ENCODE measurements around the gene GRM7. TPM values are rescaled to one million over a fixed set of nuclear protein-coding genes. Genes with fewer than 3 reads are reported as not detected.

The GRM7 gene
- total RNA-seq, 4 donors from 2014 or later: not detected

DNA sequence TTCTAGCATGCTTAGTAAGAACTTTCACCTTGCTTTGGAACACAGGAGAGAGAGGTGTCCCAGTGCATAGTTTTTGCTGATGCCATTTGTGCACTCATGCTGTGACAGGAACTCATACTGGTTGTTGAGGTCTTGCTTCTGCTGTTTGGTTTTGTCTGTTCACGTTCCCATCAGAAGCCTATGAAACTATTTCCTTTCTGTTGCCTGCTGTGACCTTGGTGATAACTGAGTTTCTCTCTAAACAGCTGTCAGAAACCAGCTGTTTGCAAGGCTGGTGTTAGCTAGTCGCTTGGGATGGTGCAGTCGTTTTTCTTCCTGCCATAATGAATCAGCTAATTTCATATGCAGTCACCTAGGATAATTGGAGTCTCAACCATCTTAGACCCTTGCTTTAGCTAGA is 724.1 kb downstream of the GRM7 start:
- DNase-seq (no peak), ATAC-seq (no peak)
- Histone ChIP-seq H3K36me3 (no peaks in the 10 kb centered on the region), H3K4me3 (no peak overlapping the region), H3K9me3 (no peaks in the 10 kb centered on the region), H3K4me1 (no peaks in the 10 kb centered on the region), H3K27me3 (no peaks in the 10 kb centered on the region), H3K27ac (no peak overlapping the region)
- in situ Hi-C loops (cut with MboI; ENCODE audit: low sequenced_read_pairs in 4 of 4): no loop called here
- intact Hi-C loops (cut with DNase I; ENCODE audit: low total_unique reads): no loop called here
- TF ChIP-seq, protein P1, sequence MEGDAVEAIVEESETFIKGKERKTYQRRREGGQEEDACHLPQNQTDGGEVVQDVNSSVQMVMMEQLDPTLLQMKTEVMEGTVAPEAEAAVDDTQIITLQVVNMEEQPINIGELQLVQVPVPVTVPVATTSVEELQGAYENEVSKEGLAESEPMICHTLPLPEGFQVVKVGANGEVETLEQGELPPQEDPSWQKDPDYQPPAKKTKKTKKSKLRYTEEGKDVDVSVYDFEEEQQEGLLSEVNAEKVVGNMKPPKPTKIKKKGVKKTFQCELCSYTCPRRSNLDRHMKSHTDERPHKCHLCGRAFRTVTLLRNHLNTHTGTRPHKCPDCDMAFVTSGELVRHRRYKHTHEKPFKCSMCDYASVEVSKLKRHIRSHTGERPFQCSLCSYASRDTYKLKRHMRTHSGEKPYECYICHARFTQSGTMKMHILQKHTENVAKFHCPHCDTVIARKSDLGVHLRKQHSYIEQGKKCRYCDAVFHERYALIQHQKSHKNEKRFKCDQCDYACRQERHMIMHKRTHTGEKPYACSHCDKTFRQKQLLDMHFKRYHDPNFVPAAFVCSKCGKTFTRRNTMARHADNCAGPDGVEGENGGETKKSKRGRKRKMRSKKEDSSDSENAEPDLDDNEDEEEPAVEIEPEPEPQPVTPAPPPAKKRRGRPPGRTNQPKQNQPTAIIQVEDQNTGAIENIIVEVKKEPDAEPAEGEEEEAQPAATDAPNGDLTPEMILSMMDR (IDR thresholded peaks at IDR 0.05 in 4 of 5, conservative IDR thresholded peaks at IDR 0.05 in 1 of 5): no peak
- no peak for TF ChIP-seq POLR2A (IDR thresholded peaks at IDR 0.05)

DNA sequence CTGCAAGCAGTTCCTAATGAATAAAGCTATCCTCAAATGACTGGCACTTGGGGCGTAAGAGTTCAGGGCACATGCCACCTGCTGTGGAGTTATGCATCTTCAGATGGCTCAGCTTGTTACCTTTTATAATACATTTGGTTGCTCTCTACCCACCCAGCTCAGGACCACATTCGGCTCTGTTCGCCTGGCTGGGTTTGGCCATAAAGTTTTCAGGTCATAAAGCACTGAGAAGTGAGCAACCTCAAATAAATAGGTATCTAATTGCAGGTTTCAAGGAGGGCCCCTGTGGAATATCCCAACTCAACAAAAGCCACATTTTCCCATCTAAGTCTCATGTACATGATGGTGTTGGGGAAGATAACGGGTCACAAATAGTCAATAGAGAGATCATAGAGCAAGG is 727.3 kb downstream of the GRM7 start:
- Histone ChIP-seq H3K9me3 (no peaks in the 10 kb centered on the region), H3K4me1 (no peaks in the 10 kb centered on the region), H3K27me3 (no peaks in the 10 kb centered on the region), H3K27ac (no peak overlapping the region), H3K36me3 (no peaks in the 10 kb centered on the region), H3K4me3 (no peak overlapping the region)
- ATAC-seq: no peak
- intact Hi-C loops (cut with DNase I; ENCODE audit: low total_unique reads): no loop called here
- DNase-seq: no peak
- in situ Hi-C loops (cut with MboI; ENCODE audit: low sequenced_read_pairs in 4 of 4): no loop called here
- TF ChIP-seq POLR2A (IDR thresholded peaks at IDR 0.05): no peak
- TF ChIP-seq, protein P1 (IDR thresholded peaks at IDR 0.05 in 4 of 5, conservative IDR thresholded peaks at IDR 0.05 in 1 of 5): no peak

DNA sequence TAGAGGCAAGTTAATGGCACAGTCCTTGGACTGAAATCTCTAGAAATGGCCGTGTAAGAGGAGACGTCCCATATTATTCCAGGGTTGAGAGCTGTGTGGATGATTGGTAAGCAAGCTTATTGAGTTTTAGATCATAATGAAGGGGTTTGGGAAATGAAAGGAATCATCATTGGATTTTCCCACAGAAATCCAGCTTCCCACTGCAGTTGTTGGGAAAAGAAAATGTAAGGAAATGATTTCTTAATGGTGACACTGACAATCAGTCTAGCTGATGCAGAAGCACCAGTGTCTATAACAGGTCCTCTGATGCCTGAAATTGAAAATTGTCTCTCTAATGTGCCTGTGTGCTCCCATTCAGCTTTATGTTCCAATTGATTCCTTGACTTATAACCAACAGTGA is 728.6 kb downstream of the GRM7 start:
- no peak for TF ChIP-seq POLR2A (IDR thresholded peaks at IDR 0.05)
- TF ChIP-seq, protein P1 (IDR thresholded peaks at IDR 0.05 in 4 of 5, conservative IDR thresholded peaks at IDR 0.05 in 1 of 5): no peak
- Histone ChIP-seq H3K4me1 (no peaks in the 10 kb centered on the region), H3K36me3 (no peaks in the 10 kb centered on the region), H3K4me3 (no peak overlapping the region), H3K27ac (no peak overlapping the region), H3K27me3 (no peaks in the 10 kb centered on the region), H3K9me3 (no peaks in the 10 kb centered on the region)
- DNase-seq (no peak), ATAC-seq (no peak)
- in situ Hi-C loops (cut with MboI; ENCODE audit: low sequenced_read_pairs in 4 of 4): no loop called here
- intact Hi-C loops (cut with DNase I; ENCODE audit: low total_unique reads): no loop called here

DNA sequence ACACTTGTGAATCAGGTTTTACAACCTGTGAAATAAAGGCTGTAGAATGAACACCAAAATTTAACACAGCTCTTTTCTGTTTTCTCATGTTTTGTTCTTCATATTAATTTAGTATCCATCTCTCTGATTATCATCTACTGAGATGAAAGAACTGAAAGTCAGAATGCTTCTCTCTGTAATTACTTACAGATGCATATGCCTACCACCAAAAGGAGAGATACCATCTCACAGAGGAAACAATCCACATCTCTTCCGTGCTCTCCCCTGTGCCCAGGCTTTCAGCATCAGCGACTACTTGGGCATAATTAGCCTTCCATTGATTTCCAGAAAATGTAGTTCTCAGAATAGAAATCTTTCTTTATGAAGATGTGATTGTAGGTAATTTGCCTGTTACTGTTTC is 741.4 kb downstream of the GRM7 start:
- ATAC-seq (no peak), DNase-seq (no peak)
- Histone ChIP-seq H3K9me3 (no peaks in the 10 kb centered on the region), H3K36me3 (no peaks in the 10 kb centered on the region), H3K4me3 (no peak overlapping the region), H3K27me3 (no peaks in the 10 kb centered on the region), H3K27ac (no peak overlapping the region), H3K4me1 (no peaks in the 10 kb centered on the region)
- intact Hi-C loops (cut with DNase I; ENCODE audit: low total_unique reads) (no loop called here), in situ Hi-C loops (cut with MboI; ENCODE audit: low sequenced_read_pairs in 4 of 4) (no loop called here)
- TF ChIP-seq, protein P1 (IDR thresholded peaks at IDR 0.05 in 4 of 5, conservative IDR thresholded peaks at IDR 0.05 in 1 of 5): no peak
- TF ChIP-seq POLR2A (IDR thresholded peaks at IDR 0.05): no peak

DNA sequence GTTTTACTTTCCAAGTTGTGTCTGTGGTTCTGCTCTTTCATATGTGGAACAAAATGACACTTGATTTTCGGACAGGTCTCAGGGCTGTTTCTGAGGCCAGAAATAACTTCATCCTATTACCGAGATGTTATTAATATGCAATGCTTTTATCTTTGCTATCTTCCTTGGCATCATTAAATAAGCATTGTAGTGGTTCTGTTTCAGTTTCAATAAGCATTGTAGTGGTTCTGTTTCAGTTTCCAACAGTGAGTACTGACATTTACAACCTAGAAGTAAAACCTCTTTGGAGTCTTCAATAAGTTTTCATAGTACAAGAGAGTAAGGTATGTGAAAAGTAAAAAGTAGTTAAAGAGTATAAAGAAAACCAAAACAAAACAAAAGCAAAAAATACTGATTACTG is 746.2 kb downstream of the GRM7 start:
- in situ Hi-C loops (cut with MboI; ENCODE audit: low sequenced_read_pairs in 4 of 4) (no loop called here), intact Hi-C loops (cut with DNase I; ENCODE audit: low total_unique reads) (no loop called here)
- Histone ChIP-seq H3K27ac (no peak overlapping the region), H3K36me3 (no peaks in the 10 kb centered on the region), H3K4me3 (no peak overlapping the region), H3K9me3 (no peaks in the 10 kb centered on the region), H3K27me3 (no peaks in the 10 kb centered on the region), H3K4me1 (no peaks in the 10 kb centered on the region)
- no peak for ATAC-seq
- no peak for DNase-seq
- TF ChIP-seq, protein P1 (IDR thresholded peaks at IDR 0.05 in 4 of 5, conservative IDR thresholded peaks at IDR 0.05 in 1 of 5): no peak
- no peak for TF ChIP-seq POLR2A (IDR thresholded peaks at IDR 0.05)

Measured in gastrocnemius medialis (tissue), 4 donors.